Nephron (organoid): ENCODE measurements around the gene ZBTB20.

ENCODE experiments used
- H3K27ac Mint-ChIP-seq, 3 experiments: 2 replicates each; pipeline ENCODE4 v1.8.0; 2020; ENCODE audit warnings: mixed read lengths in 3 of 3, mild to moderate bottlenecking in 2 of 3, moderate library complexity in 1 of 3
- H3K27me3 Mint-ChIP-seq: 2 replicates; pipeline ENCODE4 v1.8.0; 2021; ENCODE audit warnings: low read depth, mild to moderate bottlenecking, moderate library complexity, mixed read lengths
- H3K36me3 Mint-ChIP-seq: 2 replicates; pipeline ENCODE4 v1.8.0; 2020; ENCODE audit warnings: low read depth, mixed read lengths
- H3K4me1 Mint-ChIP-seq: 2 replicates; pipeline ENCODE4 v1.8.0; 2020; ENCODE audit warnings: mixed read lengths
- H3K4me3 Mint-ChIP-seq, 3 experiments: 2 replicates each; pipeline ENCODE4 v1.8.0; 2020; ENCODE audit warnings: mild to moderate bottlenecking in 3 of 3, mixed read lengths in 3 of 3, moderate library complexity in 2 of 3
- H3K9me3 Mint-ChIP-seq: 2 replicates; pipeline ENCODE4 v1.8.0; 2020; ENCODE audit warnings: mixed read lengths
- TF ChIP-seq, protein P1 (sequence below), 3 experiments: fragments of 200-600 bp; sonication (generic); IDR thresholded peaks; one replicate each; pipeline ENCODE4 v1.5.0; 2021; ENCODE audit warnings: antibody characterized with exemption in 3 of 3; ENCODE audit not compliant: unreplicated experiment in 3 of 3

ZBTB20 gene

DNA sequence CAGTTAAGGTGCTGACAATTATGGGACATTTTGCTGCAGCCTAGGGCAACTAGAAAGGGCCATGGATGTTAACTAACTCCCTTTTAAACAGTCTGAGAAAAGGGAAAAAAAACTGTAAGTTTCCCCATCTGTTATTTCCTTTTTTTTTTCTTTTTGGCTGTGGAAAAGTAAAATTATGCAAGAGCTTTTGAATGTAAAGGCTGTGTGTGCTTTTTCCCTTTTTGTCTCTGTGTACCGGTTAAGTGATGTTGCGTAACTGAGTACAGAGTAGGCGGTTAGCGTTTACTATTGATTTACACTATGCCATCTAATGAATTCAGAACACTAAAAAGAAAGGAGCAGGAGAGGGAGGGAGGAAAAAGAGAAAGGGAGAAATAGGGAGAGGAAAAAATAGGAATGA lies 449.7 kb downstream of the ZBTB20 start:
- TF ChIP-seq, protein P1, sequence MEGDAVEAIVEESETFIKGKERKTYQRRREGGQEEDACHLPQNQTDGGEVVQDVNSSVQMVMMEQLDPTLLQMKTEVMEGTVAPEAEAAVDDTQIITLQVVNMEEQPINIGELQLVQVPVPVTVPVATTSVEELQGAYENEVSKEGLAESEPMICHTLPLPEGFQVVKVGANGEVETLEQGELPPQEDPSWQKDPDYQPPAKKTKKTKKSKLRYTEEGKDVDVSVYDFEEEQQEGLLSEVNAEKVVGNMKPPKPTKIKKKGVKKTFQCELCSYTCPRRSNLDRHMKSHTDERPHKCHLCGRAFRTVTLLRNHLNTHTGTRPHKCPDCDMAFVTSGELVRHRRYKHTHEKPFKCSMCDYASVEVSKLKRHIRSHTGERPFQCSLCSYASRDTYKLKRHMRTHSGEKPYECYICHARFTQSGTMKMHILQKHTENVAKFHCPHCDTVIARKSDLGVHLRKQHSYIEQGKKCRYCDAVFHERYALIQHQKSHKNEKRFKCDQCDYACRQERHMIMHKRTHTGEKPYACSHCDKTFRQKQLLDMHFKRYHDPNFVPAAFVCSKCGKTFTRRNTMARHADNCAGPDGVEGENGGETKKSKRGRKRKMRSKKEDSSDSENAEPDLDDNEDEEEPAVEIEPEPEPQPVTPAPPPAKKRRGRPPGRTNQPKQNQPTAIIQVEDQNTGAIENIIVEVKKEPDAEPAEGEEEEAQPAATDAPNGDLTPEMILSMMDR (IDR thresholded peaks at IDR 0.05; ENCODE audit: unreplicated experiment in 3 of 3) = no peak
- no peaks in the 10 kb centered on the region for H3K36me3 Mint-ChIP-seq
- H3K4me3 Mint-ChIP-seq = no peak overlapping the region

DNA sequence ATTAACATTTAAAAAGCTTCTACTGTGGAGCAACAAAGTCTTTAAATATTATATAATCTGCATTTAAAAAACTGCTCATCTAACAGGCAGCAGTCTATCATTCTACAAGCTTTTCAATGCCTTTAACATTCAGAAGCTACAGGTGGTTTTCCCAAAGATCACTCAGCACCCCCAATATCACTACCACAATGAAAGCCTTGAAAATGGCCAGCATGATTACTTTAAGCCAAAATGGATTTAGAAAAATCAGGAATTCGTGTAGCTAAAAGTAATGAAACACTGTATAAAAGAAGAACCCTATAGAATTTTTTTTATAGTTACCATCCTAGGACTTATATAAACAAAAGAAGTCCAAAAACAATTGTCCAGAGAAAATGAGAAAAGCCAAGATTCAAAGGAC lies 452.8 kb downstream of the ZBTB20 start:
- Mint-ChIP-seq H3K9me3 (no peaks in the 10 kb centered on the region), H3K27ac (no peak overlapping the region), H3K4me3 (no peak overlapping the region), H3K36me3 (no peaks in the 10 kb centered on the region), H3K4me1 (peaks cover 5% of the 10 kb centered on the region), H3K27me3 (no peaks in the 10 kb centered on the region)
- TF ChIP-seq, protein P1 (IDR thresholded peaks at IDR 0.05; ENCODE audit: unreplicated experiment in 3 of 3) = no peak

More for the DNA sequence above, 449.7 kb downstream of the ZBTB20 start:
- Mint-ChIP-seq H3K27ac (no peak overlapping the region), H3K4me1 (peaks cover 5% of the 10 kb centered on the region), H3K9me3 (no peaks in the 10 kb centered on the region), H3K27me3 (no peaks in the 10 kb centered on the region)

DNA sequence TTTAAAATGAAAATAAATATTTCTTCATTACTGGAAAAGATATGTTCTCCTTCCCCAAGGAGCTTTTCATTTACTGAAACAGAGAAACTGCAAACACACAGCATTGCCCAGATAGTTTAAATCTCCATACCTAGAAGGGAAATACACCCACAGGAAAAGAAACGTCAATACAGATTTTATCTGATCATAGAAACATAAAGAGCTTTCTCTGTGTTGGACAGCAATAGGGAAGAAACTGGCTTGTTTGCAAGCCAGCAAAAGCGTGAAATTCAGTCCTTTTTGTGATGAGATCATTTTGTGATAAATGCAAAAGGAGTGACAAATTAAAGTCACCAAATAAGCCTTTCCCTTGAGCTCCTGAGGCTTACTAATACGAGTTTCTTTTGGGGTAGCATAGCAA lies 455.2 kb downstream of the ZBTB20 start:
- Mint-ChIP-seq H3K27me3 (no peaks in the 10 kb centered on the region), H3K4me3 (no peak overlapping the region), H3K27ac (no peak overlapping the region), H3K4me1 (peaks cover 12% of the 10 kb centered on the region), H3K9me3 (no peaks in the 10 kb centered on the region), H3K36me3 (no peaks in the 10 kb centered on the region)
- TF ChIP-seq, protein P1 (IDR thresholded peaks at IDR 0.05; ENCODE audit: unreplicated experiment in 3 of 3) = no peak

DNA sequence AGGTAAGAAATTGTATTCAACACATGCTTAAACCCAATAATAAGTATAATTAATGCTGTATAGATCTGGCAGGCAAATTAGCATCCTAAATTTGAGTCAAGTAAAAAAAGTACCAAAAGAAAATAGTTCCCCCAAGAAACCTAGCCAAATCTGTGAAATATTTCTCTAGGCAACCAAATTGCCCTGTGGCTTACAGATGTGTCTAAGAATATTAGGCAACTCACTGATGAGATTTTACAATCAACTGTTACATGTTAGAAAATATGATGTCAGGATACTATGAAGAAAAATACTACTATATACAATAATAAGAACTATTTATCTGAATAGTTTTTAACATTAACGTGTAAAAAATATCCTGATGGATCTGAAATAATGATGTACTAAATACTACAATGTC lies 456.2 kb downstream of the ZBTB20 start:
- TF ChIP-seq, protein P1 (IDR thresholded peaks at IDR 0.05; ENCODE audit: unreplicated experiment in 3 of 3) = no peak
- Mint-ChIP-seq H3K4me1 (peaks cover 16% of the 10 kb centered on the region), H3K36me3 (no peaks in the 10 kb centered on the region), H3K27ac (no peak overlapping the region), H3K27me3 (no peaks in the 10 kb centered on the region), H3K9me3 (no peaks in the 10 kb centered on the region), H3K4me3 (no peak overlapping the region)

DNA sequence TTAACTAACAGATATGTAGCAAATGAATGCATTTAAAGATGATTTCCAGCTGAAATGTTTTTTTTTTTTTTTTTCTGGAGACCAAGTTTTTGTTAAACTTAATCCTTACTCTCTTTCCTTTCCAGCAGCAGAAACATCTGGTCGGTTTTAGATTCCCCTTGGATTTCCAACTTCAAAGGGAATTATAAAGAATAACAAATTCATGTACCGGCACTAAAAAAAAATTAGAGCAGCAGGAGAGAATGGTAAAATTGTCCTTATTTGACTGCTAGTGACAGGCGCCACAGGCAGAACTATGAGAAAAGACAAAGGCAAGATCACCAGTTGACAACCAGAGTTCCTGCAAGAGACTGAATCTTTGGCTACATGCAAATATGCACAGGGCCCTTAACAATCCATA lies 459.9 kb downstream of the ZBTB20 start:
- Mint-ChIP-seq H3K27me3 (no peaks in the 10 kb centered on the region), H3K4me3 (no peak overlapping the region), H3K27ac (peak overlapping the region in 2 of 3 experiments; percentile 37 to 47), H3K9me3 (no peaks in the 10 kb centered on the region), H3K4me1 (peaks cover 16% of the 10 kb centered on the region), H3K36me3 (no peaks in the 10 kb centered on the region)
- TF ChIP-seq, protein P1 (IDR thresholded peaks at IDR 0.05; ENCODE audit: unreplicated experiment in 3 of 3) = no peak

DNA sequence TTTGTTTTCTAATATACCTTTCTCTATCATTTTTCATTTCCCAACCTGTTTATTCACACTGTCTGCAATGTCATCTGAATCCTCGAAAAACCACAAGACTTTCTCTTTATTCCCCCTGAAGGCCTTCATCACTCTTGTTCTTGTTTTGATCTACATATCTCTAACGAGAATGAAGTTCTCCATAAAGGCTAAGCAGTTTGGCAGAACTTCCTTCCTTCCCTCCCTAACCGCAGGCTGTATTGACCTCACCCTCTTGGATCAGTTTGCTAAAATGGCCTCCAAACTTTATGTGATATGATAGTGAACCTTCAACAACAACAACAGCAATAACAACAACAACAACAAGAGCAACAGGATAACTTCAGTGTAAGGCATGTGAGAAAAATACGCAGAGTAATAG lies 460.5 kb downstream of the ZBTB20 start:
- Mint-ChIP-seq H3K36me3 (no peaks in the 10 kb centered on the region), H3K4me3 (no peak overlapping the region), H3K4me1 (peaks cover 16% of the 10 kb centered on the region), H3K9me3 (no peaks in the 10 kb centered on the region), H3K27ac (peak overlapping the region; percentile 37 to 58 (median 47)), H3K27me3 (no peaks in the 10 kb centered on the region)
- TF ChIP-seq, protein P1 (IDR thresholded peaks at IDR 0.05; ENCODE audit: unreplicated experiment in 3 of 3) = no peak
